ENCODE data around the gene PGAP2. TPM values are rescaled to one million over a fixed set of nuclear protein-coding genes. Genes with fewer than 3 reads are reported as not detected.

The PGAP2 gene
- polyA plus RNA-seq, 2 of the 4 experiments (the other 2 are of a cell fraction) = 32.4 to 35.2 TPM

DNA sequence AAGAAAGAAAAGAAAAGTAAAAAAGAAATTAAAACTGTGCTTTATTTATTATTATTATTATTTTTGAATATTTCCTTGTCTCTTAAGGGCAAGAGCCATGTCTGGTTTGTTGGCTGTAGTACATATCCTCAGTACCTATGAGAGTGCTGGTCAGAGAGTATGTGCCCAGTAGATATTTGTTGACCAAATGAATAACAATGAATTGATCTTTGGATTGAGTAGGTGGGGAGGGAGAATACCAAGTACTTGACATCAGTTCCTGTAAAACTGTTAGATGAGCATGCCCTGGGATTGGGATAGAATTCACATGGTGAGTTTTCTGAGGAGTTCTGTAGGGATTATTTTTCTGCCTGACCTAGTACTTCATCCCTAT is 58.5 kb downstream of the PGAP2 start:
- Histone ChIP-seq H3K9me3 (no peaks in the 10 kb centered on the region), H3K27ac (no peak overlapping the region), H3K4me1 (peaks cover 15% of the 10 kb centered on the region), H3K4me2 (no peak overlapping the region), H3K4me3 (no peak overlapping the region)
- no peak for TF ChIP-seq JUN (IDR thresholded peaks at IDR 0.05)
- TF ChIP-seq, protein P1, sequence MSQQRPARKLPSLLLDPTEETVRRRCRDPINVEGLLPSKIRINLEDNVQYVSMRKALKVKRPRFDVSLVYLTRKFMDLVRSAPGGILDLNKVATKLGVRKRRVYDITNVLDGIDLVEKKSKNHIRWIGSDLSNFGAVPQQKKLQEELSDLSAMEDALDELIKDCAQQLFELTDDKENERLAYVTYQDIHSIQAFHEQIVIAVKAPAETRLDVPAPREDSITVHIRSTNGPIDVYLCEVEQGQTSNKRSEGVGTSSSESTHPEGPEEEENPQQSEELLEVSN (IDR thresholded peaks at IDR 0.05; ENCODE audit: borderline replicate concordance, low read depth) = no peak
- TF ChIP-seq RNF2 (IDR thresholded peaks at IDR 0.05; ENCODE audit: borderline replicate concordance, low read depth) = no peak
- no peak for TF ChIP-seq ZSCAN20 (CRISPR knock-in tag; IDR thresholded peaks at IDR 0.05)
- no peak for TF ChIP-seq HEYL (CRISPR knock-in tag; IDR thresholded peaks at IDR 0.05)
- no peak for TF ChIP-seq GATA3 (IDR thresholded peaks at IDR 0.05; ENCODE audit: borderline replicate concordance)
- TF ChIP-seq CHD4 (IDR thresholded peaks at IDR 0.05; ENCODE audit: borderline replicate concordance) = no peak
- TF ChIP-seq, protein P2, sequence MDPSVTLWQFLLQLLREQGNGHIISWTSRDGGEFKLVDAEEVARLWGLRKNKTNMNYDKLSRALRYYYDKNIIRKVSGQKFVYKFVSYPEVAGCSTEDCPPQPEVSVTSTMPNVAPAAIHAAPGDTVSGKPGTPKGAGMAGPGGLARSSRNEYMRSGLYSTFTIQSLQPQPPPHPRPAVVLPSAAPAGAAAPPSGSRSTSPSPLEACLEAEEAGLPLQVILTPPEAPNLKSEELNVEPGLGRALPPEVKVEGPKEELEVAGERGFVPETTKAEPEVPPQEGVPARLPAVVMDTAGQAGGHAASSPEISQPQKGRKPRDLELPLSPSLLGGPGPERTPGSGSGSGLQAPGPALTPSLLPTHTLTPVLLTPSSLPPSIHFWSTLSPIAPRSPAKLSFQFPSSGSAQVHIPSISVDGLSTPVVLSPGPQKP (IDR thresholded peaks at IDR 0.05; ENCODE audit: low read depth, low read length) = no peak
- TF ChIP-seq, protein P3, sequence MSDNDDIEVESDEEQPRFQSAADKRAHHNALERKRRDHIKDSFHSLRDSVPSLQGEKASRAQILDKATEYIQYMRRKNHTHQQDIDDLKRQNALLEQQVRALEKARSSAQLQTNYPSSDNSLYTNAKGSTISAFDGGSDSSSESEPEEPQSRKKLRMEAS (IDR thresholded peaks at IDR 0.05) = no peak
- no peak for TF ChIP-seq EHF (CRISPR knock-in tag; IDR thresholded peaks at IDR 0.05)
- no peak for TF ChIP-seq JUNB (IDR thresholded peaks at IDR 0.05)
- TF ChIP-seq, protein P4, sequence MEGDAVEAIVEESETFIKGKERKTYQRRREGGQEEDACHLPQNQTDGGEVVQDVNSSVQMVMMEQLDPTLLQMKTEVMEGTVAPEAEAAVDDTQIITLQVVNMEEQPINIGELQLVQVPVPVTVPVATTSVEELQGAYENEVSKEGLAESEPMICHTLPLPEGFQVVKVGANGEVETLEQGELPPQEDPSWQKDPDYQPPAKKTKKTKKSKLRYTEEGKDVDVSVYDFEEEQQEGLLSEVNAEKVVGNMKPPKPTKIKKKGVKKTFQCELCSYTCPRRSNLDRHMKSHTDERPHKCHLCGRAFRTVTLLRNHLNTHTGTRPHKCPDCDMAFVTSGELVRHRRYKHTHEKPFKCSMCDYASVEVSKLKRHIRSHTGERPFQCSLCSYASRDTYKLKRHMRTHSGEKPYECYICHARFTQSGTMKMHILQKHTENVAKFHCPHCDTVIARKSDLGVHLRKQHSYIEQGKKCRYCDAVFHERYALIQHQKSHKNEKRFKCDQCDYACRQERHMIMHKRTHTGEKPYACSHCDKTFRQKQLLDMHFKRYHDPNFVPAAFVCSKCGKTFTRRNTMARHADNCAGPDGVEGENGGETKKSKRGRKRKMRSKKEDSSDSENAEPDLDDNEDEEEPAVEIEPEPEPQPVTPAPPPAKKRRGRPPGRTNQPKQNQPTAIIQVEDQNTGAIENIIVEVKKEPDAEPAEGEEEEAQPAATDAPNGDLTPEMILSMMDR (IDR thresholded peaks at IDR 0.05) = no peak
- ChIA-PET POLR2A (interaction anchor here (1.4 kb wide), 1 partner anchor 12 kb away, joined by 4 read pairs; the partner anchor contains the start of gene STIM1), CTCF (interaction anchor here (0.8 to 7.3 kb wide), 5 partner anchors 9 to 206 kb away, joined by 4 to 46 read pairs (median 5); partner anchors contain the start of gene STIM1)
- FAIRE-seq (no peak), DNase-seq (ENCODE audit: low read depth in 1 of 2, low spot score in 1 of 2) (no peak), ATAC-seq (no peak)

DNA sequence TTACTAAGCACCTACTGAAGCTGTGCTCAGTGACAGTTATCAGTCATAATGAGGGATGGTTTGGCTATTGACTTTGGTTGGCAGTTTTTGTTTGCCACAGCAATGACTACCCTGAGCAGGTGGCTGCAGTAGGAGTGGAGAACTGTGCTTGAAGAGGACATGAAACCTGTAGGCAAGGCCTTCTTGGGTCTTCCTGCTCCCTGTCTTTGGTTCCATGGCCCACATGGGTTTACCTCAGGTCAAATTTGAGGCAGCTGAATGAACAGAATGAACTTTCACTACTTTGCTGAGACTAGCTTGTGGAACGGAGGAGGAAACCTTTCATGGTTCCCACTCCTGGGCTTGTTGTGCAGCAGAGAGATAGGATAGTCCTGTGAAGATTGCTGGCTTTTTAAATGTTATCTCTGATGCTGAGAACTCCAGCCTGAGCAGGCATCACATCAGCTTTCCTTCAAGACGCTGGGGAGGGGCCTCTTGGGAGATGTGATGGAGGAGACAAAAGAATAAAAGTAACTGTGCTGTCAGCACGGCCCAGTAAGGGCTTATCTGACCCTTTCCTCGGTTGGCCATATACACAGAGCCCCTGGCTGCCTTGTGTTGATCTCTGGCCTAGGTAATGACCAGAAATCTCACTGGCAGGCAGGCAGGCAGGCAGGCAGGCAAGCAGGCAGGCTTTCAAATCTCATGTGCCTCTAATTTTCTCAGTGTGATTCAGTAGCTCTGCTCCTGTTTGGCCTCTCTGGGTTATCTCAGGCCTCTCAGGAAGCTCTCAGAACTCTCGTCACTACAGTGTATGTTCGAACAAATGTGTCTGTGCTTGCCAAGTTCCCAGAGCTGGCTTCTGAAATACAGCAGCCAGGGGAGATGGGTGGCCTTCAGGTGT is 59.1 kb downstream of the PGAP2 start:
- FAIRE-seq (no peak), ATAC-seq (no peak), DNase-seq (ENCODE audit: low read depth in 1 of 2, low spot score in 1 of 2) (no peak)
- WGBS (ENCODE audit: missing lambda C conversion rate) = 89% methylated on average over 6 of the region's 6 CpGs
- ChIA-PET CTCF (interaction anchor here (0.8 to 7.3 kb wide), 6 partner anchors 9 to 205 kb away, joined by 3 to 46 read pairs (median 4); partner anchors contain the start of gene STIM1), POLR2A (interaction anchor here (1.4 kb wide), 1 partner anchor 12 kb away, joined by 4 read pairs; the partner anchor contains the start of gene STIM1)
- H3K27ac ChIP-seq = no peak overlapping the region; a peak in 1 of 6 replicates
- peaks cover 15% of the 10 kb centered on the region for H3K4me1 ChIP-seq
- no peak overlapping the region for H3K4me2 ChIP-seq
- no peak overlapping the region for H3K4me3 ChIP-seq
- H3K9me3 ChIP-seq = no peaks in the 10 kb centered on the region
- no peak for TF ChIP-seq HDAC2 (IDR thresholded peaks at IDR 0.05)
- no peak for TF ChIP-seq JUNB (IDR thresholded peaks at IDR 0.05)
- TF ChIP-seq HOXB5 (CRISPR knock-in tag; IDR thresholded peaks at IDR 0.05) = no peak
- no peak for TF ChIP-seq GATA3 (IDR thresholded peaks at IDR 0.05; ENCODE audit: borderline replicate concordance)
- no peak for TF ChIP-seq KDM5A (IDR thresholded peaks at IDR 0.05)
- TF ChIP-seq, protein P5, sequence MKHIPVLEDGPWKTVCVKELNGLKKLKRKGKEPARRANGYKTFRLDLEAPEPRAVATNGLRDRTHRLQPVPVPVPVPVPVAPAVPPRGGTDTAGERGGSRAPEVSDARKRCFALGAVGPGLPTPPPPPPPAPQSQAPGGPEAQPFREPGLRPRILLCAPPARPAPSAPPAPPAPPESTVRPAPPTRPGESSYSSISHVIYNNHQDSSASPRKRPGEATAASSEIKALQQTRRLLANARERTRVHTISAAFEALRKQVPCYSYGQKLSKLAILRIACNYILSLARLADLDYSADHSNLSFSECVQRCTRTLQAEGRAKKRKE (CRISPR knock-in tag; IDR thresholded peaks at IDR 0.05; ENCODE audit: low read depth) = no peak
- TF ChIP-seq, protein P6, sequence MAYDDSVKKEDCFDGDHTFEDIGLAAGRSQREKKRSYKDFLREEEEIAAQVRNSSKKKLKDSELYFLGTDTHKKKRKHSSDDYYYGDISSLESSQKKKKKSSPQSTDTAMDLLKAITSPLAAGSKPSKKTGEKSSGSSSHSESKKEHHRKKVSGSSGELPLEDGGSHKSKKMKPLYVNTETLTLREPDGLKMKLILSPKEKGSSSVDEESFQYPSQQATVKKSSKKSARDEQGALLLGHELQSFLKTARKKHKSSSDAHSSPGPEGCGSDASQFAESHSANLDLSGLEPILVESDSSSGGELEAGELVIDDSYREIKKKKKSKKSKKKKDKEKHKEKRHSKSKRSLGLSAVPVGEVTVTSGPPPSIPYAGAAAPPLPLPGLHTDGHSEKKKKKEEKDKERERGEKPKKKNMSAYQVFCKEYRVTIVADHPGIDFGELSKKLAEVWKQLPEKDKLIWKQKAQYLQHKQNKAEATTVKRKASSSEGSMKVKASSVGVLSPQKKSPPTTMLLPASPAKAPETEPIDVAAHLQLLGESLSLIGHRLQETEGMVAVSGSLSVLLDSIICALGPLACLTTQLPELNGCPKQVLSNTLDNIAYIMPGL (CRISPR knock-in tag; IDR thresholded peaks at IDR 0.05; ENCODE audit: borderline replicate concordance) = no peak
- no peak for TF ChIP-seq FOSL2 (IDR thresholded peaks at IDR 0.05)
- no peak for TF ChIP-seq FOSL2 (CRISPR knock-in tag; IDR thresholded peaks at IDR 0.05)
- TF ChIP-seq ZSCAN20 (CRISPR knock-in tag; IDR thresholded peaks at IDR 0.05) = no peak
- no peak for TF ChIP-seq PHF8 (IDR thresholded peaks at IDR 0.05; ENCODE audit: borderline replicate concordance, low read depth)
- TF ChIP-seq BHLHE40 (IDR thresholded peaks at IDR 0.05; ENCODE audit: low read depth, low read length) = no peak
- no peak for TF ChIP-seq RCOR1 (IDR thresholded peaks at IDR 0.05; ENCODE audit: low read depth, low read length)
- no peak for TF ChIP-seq CBX8 (IDR thresholded peaks at IDR 0.05)
- TF ChIP-seq MAFK (IDR thresholded peaks at IDR 0.05; ENCODE audit: partially characterized antibody) = no peak
- no peak for TF ChIP-seq NPAS2 (CRISPR knock-in tag; IDR thresholded peaks at IDR 0.05; ENCODE audit: borderline replicate concordance)
- TF ChIP-seq CEBPB (IDR thresholded peaks at IDR 0.05) = no peak

Measured in A549 (cell line).